LHCN-M2 (cell line): ENCODE measurements around the gene RALB. TPM values are rescaled to one million over a fixed set of nuclear protein-coding genes. Genes with fewer than 3 reads are reported as not detected.
"Not testable (repeated sequence)": the region's sequence is repeated elsewhere in the genome, so short reads cannot be mapped to it uniquely, and the experiment has no call there.

Source experiments
- DNase-seq: peaks from one replicate; pipeline ENCODE4 v3.0.0-alpha.2; 2012; ENCODE audit warnings: low read depth
- total RNA-seq: library from RNA; depleted of rRNA; stranded (reverse); fragments of >200 nt; gene quantifications from 2 replicates; pipeline ENCODE4 v1.2.3, GENCODE V29; 2014

The RALB gene
- total RNA-seq, 1 experiment from 2014 or later: 69.9 TPM

GRCh38 chr2:120293096-120294007 is 40.7 kb downstream of the RALB start:
- DNase-seq: peak; percentile 42

GRCh38 chr2:120294008-120294340 is 41.3 kb downstream of the RALB start:
- DNase-seq: no peak

GRCh38 chr2:120298173-120298835 is 45.7 kb downstream of the RALB start:
- DNase-seq: peak; percentile 38

GRCh38 chr2:120299004-120299403 is 46.4 kb downstream of the RALB start:
- no peak for DNase-seq

GRCh38 chr2:120299561-120299960 is 46.9 kb downstream of the RALB start:
- DNase-seq: no peak

GRCh38 chr2:120300385-120300784 is 47.7 kb downstream of the RALB start:
- DNase-seq: no peak

GRCh38 chr2:120301284-120301683 is 48.6 kb downstream of the RALB start:
- DNase-seq: no peak

- DNase-seq: no peak
These were observed 49.6 kb downstream of the RALB start for GRCh38 chr2:120302301-120302700.

GRCh38 chr2:120303177-120303576 is 50.5 kb downstream of the RALB start:
- DNase-seq: no peak

GRCh38 chr2:120305296-120305695 is 52.6 kb downstream of the RALB start:
- no peak for DNase-seq

- no peak for DNase-seq
These were observed 53.4 kb downstream of the RALB start for GRCh38 chr2:120305937-120306490.

GRCh38 chr2:120307482-120307881 is 54.8 kb downstream of the RALB start:
- no peak for DNase-seq

- no peak for DNase-seq
These were observed 55.6 kb downstream of the RALB start for GRCh38 chr2:120308038-120308910.

GRCh38 chr2:120310136-120310535 is 57.5 kb downstream of the RALB start:
- DNase-seq: no peak

- not testable (repeated sequence) for DNase-seq
These were observed 58.2 kb downstream of the RALB start for GRCh38 chr2:120310841-120311240.

- DNase-seq: no peak
These were observed 59.4 kb downstream of the RALB start for GRCh38 chr2:120312076-120312475.

- DNase-seq: peak; percentile 79
These were observed 60.4 kb downstream of the RALB start for GRCh38 chr2:120312860-120313694.

- DNase-seq: no peak
These were observed 61.3 kb downstream of the RALB start for GRCh38 chr2:120313695-120314615.

- DNase-seq: no peak
These were observed 62.2 kb downstream of the RALB start for GRCh38 chr2:120314690-120315366.
